Tibial nerve (tissue), 4 donors: Measurements from ENCODE around the gene CBX5. TPM values are rescaled to one million over a fixed set of nuclear protein-coding genes. Genes with fewer than 3 reads are reported as not detected.
A peak's percentile ranks its signal among the peaks of the same experiment; 100 is the strongest.

Experiments used
- DNase-seq, 2 donors: peaks; one replicate each; pipeline ENCODE4 v3.0.0-alpha.2; 2019; ENCODE audit warnings: low spot score in 2 of 2
- H3K27ac ChIP-seq, 4 donors: fragments of 200-600 bp; sonication (generic) in 3 of 4; one replicate each; pipeline ENCODE4 v1.5.1; 2017 to 2019; ENCODE audit warnings: mild to moderate bottlenecking in 1 of 4
- H3K27me3 ChIP-seq, 2 donors: fragments of 200-600 bp; sonication (generic) in 1 of 2; one replicate each; pipeline versions ENCODE4 v1.5.1 to v1.6.0; 2017 to 2019
- H3K36me3 ChIP-seq, 3 donors: fragments of 200-600 bp; sonication (generic); one replicate each; pipeline ENCODE4 v1.5.1; 2018 to 2019
- H3K4me1 ChIP-seq, 4 donors: fragments of 200-600 bp; sonication (generic) in 3 of 4; one replicate each; pipeline ENCODE4 v1.5.1; 2017 to 2019
- H3K4me3 ChIP-seq, 4 donors: fragments of 200-600 bp; sonication (generic) in 3 of 4; one replicate each; pipeline ENCODE4 v1.5.1; 2017 to 2019; ENCODE audit warnings: mild to moderate bottlenecking in 1 of 4, moderate library complexity in 1 of 4
- H3K9me3 ChIP-seq, 4 donors: fragments of 200-600 bp; sonication (generic) in 3 of 4; one replicate each; pipeline ENCODE4 v1.5.1; 2017 to 2019
- EP300 ChIP-seq, 2 donors: sonication (generic); formaldehyde crosslinking; IDR thresholded peaks; one replicate each; pipeline ENCODE4 v1.6.1; 2017; ENCODE audit warnings: antibody characterized with exemption in 2 of 2, mild to moderate bottlenecking in 1 of 2
- POLR2A ChIP-seq, 2 donors: fragments of 450-650 bp; IDR thresholded peaks; one replicate each; pipeline ENCODE4 v1.6.1; 2017; ENCODE audit warnings: antibody characterized with exemption in 2 of 2, mild to moderate bottlenecking in 2 of 2, moderate library complexity in 2 of 2
- WGBS, 2 donors: methylation state at CpG; one replicate each; pipeline ENCODE4 v1.1.5; 2018; 5-methylcytosine and 5-hydroxymethylcytosine counted together
- total RNA-seq, 4 donors: library from RNA; depleted of rRNA; stranded (reverse); fragments of >200 nt; gene quantifications; one replicate each; pipeline ENCODE4 v1.1.0, GENCODE V29; 2016
- TF ChIP-seq, protein P1 (sequence below), 5 experiments: fragments of 200-600 bp in 3 of 5; fragments of 450-650 bp in 2 of 5; sonication (generic) in 3 of 5; IDR thresholded peaks; one replicate each; pipeline ENCODE4 v1.5.1; 2016 to 2019; ENCODE audit warnings: antibody characterized with exemption in 5 of 5, mild to moderate bottlenecking in 3 of 5, moderate library complexity in 2 of 5

Gene CBX5
- total RNA-seq, 4 donors from 2014 or later, result 32.1 to 50.0 (median 42.4) TPM

DNA sequence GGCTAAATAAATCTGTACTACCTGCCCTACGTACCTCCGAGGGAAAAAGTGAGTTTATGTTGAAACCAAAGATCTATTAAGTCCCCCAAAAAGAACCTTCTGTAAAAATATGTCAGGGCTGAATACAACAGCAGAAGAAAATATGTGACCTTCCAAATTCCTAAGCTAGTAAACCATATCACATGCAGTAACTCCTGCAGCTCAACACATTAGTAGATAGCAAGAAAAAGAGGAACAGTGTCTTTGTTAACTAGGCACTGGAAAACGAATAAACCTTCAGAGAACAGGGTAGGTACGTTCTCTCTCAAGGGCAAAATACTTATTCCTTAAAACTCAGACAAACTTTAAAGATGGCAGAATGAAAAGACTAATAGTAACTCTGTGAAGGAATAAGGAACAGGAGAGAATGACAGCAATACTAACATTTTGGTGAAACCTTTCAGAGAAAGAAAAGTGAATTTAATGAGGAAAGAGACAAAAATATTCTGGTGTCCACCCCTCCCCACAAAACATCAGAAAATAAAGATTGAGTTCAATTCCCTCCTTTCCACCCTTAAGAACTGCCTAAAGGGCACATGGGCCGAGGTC lies 18.0 kb downstream of the CBX5 start:
- H3K27me3 ChIP-seq, result no peaks in the 10 kb centered on the region
- H3K27ac ChIP-seq, result peak overlapping the region in 2 of 4 donors; percentile 44 to 71
- 28 to 34% methylated on average over 5 of the region's 5 CpGs for WGBS, 2 donors
- H3K9me3 ChIP-seq, result no peaks in the 10 kb centered on the region
- TF ChIP-seq, protein P1, sequence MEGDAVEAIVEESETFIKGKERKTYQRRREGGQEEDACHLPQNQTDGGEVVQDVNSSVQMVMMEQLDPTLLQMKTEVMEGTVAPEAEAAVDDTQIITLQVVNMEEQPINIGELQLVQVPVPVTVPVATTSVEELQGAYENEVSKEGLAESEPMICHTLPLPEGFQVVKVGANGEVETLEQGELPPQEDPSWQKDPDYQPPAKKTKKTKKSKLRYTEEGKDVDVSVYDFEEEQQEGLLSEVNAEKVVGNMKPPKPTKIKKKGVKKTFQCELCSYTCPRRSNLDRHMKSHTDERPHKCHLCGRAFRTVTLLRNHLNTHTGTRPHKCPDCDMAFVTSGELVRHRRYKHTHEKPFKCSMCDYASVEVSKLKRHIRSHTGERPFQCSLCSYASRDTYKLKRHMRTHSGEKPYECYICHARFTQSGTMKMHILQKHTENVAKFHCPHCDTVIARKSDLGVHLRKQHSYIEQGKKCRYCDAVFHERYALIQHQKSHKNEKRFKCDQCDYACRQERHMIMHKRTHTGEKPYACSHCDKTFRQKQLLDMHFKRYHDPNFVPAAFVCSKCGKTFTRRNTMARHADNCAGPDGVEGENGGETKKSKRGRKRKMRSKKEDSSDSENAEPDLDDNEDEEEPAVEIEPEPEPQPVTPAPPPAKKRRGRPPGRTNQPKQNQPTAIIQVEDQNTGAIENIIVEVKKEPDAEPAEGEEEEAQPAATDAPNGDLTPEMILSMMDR (IDR thresholded peaks at IDR 0.05), result no peak
- TF ChIP-seq EP300 (IDR thresholded peaks at IDR 0.05), result no peak
- TF ChIP-seq POLR2A (IDR thresholded peaks at IDR 0.05), result no peak
- H3K4me1 ChIP-seq, result peaks cover 0 to 70% (median 36%) of the 10 kb centered on the region in 4 donors
- DNase-seq, result no peak
- no peak overlapping the region for H3K4me3 ChIP-seq
- H3K36me3 ChIP-seq, result peaks cover 0 to 7% (median 0%) of the 10 kb centered on the region in 3 donors

GRCh38 chr12:54259194-54260011 lies 20.5 kb downstream of the CBX5 start:
- Histone ChIP-seq H3K27ac (peak overlapping the region; percentile 57 to 88 (median 72)), H3K36me3 (peaks cover 0 to 25% (median 0%) of the 10 kb centered on the region in 3 donors), H3K4me3 (peak overlapping the region; percentile 2 to 47 (median 26)), H3K27me3 (no peaks in the 10 kb centered on the region), H3K4me1 (peaks cover 0 to 70% (median 36%) of the 10 kb centered on the region in 4 donors), H3K9me3 (no peaks in the 10 kb centered on the region)
- 2 to 4% methylated on average over 11 of the region's 11 CpGs for WGBS, 2 donors
- DNase-seq, result peak; percentile 47 to 68
- TF ChIP-seq, protein P1 (IDR thresholded peaks at IDR 0.05), result peak in 1 of 5 experiments; percentile 9
- TF ChIP-seq EP300 (IDR thresholded peaks at IDR 0.05), result peak in 1 of 2 donors; percentile 74
- no peak for TF ChIP-seq POLR2A (IDR thresholded peaks at IDR 0.05)

- no peak for DNase-seq
- H3K4me3 ChIP-seq, result no peak overlapping the region
- H3K27me3 ChIP-seq, result no peaks in the 10 kb centered on the region
- no peaks in the 10 kb centered on the region for H3K9me3 ChIP-seq
- H3K4me1 ChIP-seq, result peaks cover 0 to 70% (median 36%) of the 10 kb centered on the region in 4 donors
- peaks cover 0 to 32% (median 0%) of the 10 kb centered on the region in 3 donors for H3K36me3 ChIP-seq
- TF ChIP-seq EP300 (IDR thresholded peaks at IDR 0.05), result peak in 1 of 2 donors; percentile 9
- TF ChIP-seq, protein P1 (IDR thresholded peaks at IDR 0.05), result no peak
- peak overlapping the region; percentile 31 to 88 (median 71) for H3K27ac ChIP-seq
Observed at GRCh38 chr12:54258201-54258681, 21.7 kb downstream of the CBX5 start.

GRCh38 chr12:54257332-54257731 lies 22.6 kb downstream of the CBX5 start:
- no peak overlapping the region for H3K4me3 ChIP-seq
- peak overlapping the region in 3 of 4 donors; percentile 31 to 88 (median 85) for H3K27ac ChIP-seq
- DNase-seq, result no peak
- 78% methylated on average over 8 of the region's 8 CpGs for WGBS, 2 donors
- H3K27me3 ChIP-seq, result no peaks in the 10 kb centered on the region
- H3K4me1 ChIP-seq, result peaks cover 0 to 62% (median 33%) of the 10 kb centered on the region in 4 donors
- TF ChIP-seq, protein P1 (IDR thresholded peaks at IDR 0.05), result no peak
- TF ChIP-seq POLR2A (IDR thresholded peaks at IDR 0.05), result no peak
- no peak for TF ChIP-seq EP300 (IDR thresholded peaks at IDR 0.05)
- no peaks in the 10 kb centered on the region for H3K9me3 ChIP-seq
- H3K36me3 ChIP-seq, result peaks cover 0 to 36% (median 0%) of the 10 kb centered on the region in 3 donors

DNA sequence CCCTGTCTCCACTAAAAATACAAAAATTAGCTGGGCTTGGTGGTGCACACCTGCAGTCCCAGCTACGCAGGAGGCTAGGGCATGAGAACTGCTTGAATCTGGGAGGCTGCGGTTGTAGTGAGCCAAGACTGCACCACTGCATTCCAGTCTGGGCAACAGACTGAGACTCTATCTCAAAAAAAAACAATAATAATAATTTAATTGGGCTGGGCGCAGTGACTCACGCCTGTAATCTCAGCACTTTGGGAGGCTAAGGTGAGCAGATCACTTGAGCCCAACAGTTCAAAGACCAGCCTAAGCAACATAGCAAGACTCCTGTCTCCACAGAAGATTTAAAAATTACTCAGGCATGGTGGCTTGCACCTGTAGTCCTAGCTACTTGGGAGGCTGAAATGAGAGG lies 26.7 kb downstream of the CBX5 start:
- H3K36me3 ChIP-seq, result peaks cover 0 to 58% (median 0%) of the 10 kb centered on the region in 3 donors
- TF ChIP-seq EP300 (IDR thresholded peaks at IDR 0.05) (no peak), POLR2A (IDR thresholded peaks at IDR 0.05) (no peak)
- TF ChIP-seq, protein P1 (IDR thresholded peaks at IDR 0.05), result no peak
- no peaks in the 10 kb centered on the region for H3K27me3 ChIP-seq
- no peaks in the 10 kb centered on the region for H3K9me3 ChIP-seq
- no peak overlapping the region for H3K4me3 ChIP-seq
- H3K4me1 ChIP-seq, result peaks cover 0 to 26% (median 5%) of the 10 kb centered on the region in 4 donors
- DNase-seq, result no peak
- H3K27ac ChIP-seq, result no peak overlapping the region
- whole genome bisulfite sequencing, 2 donors, result 93 to 95% methylated on average over 4 of the region's 4 CpGs
